Stimulated activated CD4-positive, alpha-beta T cell treated with anti-CD3 and anti-CD28 coated beads, Interleukin-15, amount 100 ng/mL, for 1 hour (primary cell): ENCODE measurements around the gene BHLHE41.

ENCODE experiments used
- DNase-seq, 2 donors: peaks; one replicate each; pipeline ENCODE4 v3.0.0-alpha.2; 2020; ENCODE audit warnings: low read depth in 1 of 2, low spot score in 1 of 2

The BHLHE41 gene

DNA sequence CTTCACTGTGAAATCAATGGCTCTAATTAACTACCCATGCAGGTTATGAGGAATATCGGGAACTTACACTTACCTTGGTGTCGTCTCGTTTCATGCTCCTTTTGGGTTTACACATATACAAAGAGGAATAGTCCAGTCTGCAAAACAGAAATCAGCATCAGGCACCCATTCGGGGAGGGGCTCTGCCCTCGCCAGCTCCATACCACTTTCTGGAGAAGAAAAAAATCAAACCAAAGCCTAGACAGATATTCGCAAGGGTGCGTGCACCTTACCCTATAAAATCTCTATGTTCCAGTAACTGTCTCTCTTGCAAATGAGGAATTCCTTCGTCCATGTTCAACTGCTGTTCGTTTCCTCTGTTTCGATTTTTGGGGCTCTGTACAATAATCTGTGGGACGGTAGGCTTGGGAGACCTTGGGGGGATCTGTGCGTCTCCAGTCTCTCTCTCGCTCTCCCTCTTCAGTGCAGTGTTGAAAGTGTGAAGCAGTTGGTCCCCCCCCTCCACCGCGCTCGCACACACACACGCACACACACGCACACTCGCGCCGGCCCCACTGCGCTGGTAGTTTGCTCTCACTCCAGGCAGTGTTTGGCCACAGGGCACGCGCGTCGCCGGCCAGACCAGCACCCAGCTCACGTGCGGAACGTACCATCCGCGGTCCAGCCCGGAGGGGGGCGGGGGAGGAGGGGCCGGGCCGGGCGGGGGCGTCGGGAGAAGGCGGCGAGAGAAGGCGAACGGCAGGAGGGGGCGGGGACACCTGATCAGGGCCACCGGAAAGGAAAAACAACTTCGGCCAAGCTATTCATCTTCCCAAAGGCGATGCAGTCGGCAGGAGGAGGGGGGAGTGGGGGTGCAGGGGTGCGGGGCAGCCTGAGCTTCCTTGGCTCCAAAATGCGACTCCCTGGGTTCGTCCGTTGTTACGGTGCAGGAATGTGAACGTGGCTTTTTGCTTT lies at the start of gene BHLHE41:
BHLHE41 (minus strand) TSS at position 592 of the 954 bp plus-strand sequence; CDS start at position 334, 258 bp downstream.
- DNase-seq: no peak

DNA sequence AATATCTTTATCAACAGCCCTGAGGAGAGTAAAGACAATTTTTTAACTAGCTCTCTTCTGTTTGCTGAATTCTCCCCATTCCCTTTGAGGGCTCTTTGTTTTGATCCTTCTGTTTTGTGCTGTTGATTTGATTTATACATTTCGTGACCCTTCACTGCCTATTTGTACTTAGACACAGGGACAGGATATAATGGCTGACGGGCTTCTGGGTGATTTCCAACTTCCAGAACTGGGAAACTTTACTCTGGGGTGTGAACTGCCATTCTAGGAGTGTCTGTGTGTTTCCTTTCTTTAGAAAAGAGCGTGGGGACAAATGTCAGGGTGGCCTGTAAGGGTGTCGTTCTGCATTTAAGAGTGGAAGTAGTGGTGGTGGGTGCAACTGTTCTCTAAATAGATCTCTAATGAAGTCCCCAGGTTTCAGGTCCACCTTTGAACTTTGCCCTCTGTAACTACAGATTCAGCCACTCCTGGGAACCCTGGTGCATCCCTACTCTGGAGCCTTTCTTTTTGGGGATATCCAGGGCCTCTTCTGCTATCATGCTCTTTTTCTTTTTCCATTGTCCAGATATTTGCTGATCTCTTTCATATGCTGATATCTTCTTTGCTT lies 48.2 kb upstream of the BHLHE41 start:
- DNase-seq: no peak

DNA sequence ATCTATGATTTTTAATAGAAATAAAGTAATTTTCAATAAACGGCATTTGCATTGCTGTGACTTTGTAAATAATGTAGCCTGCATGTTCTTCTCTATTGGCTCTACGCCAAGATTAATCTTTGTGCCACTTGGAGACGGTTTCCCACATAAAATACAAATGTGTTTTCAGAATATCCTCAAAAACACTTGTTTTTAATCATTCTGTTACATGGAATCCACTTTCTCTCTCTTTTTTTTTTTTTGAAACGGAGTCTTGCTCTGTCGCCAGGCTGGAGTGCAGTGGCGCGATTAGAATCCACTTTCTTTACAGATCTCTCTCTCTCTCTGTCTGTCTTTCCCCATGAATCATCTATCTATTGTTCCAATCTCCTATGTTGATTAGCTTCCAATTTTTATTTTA lies 47.7 kb upstream of the BHLHE41 start:
- no peak for DNase-seq

DNA sequence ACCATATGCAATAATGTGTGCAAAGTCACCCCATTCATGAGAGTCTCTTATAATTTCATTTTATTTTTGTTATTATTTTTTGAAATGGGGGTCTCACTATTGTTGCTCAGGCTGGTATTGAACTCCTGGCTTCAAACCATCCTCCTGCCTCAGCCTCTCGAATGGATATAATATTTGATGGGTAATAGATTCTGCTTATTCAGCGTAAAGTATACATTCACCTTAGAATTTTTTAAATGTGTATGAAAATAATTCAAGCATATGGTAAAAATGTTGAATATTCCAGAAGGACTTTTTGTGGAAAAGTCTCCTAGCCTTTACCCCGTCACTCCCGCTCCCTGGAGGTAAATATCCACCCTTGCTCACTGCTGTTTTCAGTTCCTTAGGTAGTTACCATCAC lies 47.2 kb upstream of the BHLHE41 start:
- no peak for DNase-seq

DNA sequence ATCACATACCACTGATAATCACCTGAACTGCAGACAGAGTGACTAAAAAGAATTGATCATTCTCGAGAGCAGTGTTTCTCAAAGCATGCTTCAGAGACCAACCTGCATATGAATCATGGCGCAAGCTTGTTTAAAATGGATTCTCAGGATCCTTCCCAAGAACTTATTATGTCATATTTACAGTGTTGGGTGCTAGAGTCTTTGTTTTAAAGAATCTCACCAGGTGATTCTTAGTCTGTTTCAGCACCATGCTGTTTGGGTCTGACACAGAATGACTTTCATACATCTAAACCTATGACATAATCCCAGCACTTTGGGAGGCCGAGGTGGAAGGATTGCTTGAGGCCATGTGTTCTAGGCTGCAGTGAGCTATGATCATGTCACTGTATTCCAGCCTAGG lies 39.3 kb upstream of the BHLHE41 start:
- no peak for DNase-seq

DNA sequence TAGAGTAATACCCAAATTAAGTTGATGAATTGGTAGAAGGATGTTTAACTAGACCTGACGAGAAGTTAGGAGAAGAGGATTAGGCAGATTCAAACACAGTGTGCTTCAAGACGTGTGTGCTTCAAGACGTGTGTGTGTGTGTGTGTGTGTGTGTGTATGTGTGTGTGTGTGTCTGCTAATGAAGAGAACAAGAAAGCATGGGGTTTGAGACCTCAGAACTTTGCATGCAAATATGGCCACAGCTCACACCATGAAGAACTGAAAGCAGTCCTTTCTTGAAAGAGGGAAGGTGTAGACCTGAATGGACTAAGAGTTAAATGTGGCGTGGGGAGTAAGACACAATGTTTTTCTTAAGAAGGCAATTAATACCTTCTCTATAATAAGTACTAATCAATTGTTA lies 38.1 kb upstream of the BHLHE41 start:
- no peak for DNase-seq

DNA sequence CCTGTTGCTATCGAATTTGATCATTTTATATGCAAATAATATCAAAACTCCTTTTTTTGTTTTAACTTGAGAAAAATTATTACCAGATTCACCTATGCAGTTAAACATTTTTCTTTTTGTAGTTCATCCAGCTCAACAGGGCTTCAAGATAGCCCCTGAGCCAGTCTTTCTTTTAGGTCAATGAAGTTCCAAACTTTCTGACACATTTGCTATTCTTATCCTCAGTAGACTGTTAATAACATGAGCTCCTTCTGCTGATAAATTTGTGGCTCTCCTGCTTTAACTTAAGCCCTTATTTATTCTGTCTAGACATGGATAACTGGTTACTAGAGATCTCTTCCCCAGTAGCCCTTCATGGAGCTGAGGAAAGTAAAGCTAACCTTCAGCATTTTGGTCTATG lies 37.3 kb upstream of the BHLHE41 start:
- no peak for DNase-seq

DNA sequence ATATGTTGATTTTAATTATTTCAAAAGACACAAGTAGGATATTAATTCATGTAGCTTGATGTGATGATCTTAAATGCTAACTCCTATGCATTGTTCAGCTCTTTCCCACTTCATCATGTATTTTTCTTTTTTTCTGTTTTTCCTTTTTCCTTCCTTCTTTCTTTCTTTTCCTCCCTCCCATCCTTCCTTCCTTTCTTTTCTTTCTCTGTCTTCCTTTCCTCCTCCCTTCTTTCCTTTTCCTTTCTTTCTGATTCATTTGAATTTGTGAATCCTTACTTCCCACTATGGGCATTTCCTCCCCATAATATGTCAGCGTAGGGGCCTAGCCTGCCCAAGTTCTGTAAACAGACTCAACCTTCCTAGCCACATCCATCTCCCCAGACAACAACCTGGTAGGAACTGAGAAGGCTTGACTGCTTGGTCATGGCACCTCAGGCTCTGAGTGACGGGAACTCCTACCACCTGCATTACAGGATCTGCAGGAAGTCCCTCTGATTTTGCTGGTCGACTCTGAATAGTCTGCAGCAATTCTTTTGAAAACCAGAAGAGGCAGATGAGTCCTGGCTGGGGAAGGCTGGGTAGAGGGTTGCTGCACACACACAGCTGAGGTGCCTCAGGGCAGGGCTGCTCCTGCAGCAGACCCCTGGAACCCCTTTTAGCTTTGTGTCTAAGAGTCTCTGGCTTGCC lies 33.4 kb upstream of the BHLHE41 start:
- no peak for DNase-seq

DNA sequence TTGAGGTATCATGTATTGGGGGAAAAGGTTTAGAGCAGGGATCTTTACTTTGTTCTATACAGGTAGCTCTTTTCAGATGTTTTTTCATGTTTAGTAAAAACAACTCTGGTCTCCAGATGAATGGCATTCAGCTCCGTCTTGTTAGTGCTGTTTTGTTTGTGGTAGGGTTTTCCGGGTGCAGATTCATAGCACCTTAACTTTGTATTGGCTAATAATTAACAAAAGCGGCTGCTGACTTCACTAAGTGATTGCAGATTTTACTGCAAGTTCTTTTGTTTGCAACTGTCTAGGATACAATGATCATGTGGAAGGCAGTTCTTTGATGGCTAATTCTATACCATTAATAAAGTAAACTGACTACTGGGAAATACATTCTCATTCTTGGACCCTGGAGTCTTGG lies 32.2 kb upstream of the BHLHE41 start:
- no peak for DNase-seq

DNA sequence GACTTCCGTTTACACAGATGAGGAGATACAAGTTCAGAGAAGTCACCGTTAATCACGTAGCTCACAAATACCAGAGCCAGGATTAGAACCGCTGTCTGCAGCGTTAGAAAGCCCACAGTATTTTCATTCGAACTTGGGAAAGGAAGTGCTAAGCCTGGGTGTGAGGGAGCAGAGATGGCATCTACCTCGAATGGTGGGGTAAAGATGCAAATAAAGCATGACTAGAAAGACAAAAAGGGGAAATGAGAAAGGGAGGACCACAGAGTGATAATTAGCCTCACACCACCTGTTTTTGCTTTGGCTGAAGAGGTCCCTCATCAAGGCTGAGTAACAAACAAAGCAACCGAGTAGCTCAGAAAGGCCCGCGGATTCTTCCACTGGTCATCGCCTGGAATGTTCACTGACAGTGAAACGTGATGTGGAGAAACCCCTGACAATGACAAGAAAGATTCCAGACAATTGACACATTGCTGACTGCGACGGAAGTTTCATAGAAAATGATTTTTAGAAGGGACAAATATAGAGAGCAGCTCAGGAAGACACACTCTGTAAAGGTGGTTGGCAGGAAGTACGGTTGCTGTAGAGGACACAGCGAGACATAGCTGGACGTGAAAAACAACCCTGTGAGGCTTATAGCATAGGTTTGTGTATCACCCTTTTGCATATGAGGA lies 31.5 kb upstream of the BHLHE41 start:
- no peak for DNase-seq

DNA sequence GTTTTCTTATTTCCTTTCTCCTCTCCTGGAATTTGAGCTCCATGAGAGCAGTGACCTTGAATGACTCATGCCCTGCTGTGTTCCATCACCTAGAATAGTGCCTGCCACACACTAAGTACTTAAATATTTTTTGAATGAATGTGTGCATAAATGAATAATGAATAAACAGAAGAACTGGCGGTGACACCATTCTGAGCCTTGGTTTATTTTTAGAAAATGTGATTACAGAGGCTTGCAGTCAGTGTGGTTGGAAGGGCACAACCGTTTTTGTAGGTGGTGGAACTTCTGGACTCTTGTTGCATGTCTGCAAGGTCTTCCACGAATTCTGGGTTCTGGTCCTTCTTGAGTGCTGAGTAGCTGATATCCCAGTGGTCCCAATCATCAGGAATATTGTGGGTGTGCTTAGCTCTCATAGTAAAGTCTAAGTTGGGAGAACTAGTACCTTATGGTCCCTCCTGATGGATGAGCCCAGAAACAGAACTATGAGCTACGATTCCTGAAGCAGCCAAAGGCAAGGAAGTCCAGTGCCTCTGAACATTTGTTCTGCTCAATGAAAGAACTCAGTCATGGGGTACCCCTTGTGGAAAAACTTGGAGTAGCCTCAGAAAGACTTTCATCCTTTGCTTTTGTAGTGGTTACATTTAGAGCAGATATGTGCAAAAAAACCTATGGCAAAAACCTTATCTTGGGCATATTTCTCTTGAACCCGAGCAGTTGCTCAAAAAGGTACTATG lies 28.8 kb upstream of the BHLHE41 start:
- no peak for DNase-seq

DNA sequence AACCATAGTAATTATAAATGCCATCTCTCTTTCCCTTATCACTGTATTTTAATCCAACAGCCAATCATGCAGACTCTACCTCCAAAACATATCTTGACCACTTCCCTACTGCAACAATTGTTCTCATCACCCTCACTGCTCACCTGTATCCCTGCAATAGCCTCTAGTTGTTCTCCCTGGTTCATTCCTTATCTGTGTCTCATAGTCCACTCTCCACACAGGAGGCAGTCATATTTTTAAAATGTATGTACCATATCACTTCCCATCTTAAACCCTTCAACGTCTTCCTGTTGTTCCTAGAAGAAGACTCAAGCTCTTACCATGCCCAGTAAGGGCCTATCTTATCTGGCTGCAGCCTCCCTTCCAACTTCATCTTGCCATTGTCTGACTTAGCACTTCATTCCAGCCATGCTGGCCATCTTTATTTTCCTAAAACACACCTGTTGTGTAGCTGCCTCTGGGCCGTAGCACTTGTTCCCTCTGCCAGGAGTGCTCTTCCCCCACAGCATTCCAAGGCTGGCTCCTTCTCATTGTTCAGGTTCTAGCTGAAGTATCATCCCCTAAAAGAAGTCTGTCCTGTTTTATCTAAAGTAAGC lies 27.8 kb upstream of the BHLHE41 start:
- no peak for DNase-seq

DNA sequence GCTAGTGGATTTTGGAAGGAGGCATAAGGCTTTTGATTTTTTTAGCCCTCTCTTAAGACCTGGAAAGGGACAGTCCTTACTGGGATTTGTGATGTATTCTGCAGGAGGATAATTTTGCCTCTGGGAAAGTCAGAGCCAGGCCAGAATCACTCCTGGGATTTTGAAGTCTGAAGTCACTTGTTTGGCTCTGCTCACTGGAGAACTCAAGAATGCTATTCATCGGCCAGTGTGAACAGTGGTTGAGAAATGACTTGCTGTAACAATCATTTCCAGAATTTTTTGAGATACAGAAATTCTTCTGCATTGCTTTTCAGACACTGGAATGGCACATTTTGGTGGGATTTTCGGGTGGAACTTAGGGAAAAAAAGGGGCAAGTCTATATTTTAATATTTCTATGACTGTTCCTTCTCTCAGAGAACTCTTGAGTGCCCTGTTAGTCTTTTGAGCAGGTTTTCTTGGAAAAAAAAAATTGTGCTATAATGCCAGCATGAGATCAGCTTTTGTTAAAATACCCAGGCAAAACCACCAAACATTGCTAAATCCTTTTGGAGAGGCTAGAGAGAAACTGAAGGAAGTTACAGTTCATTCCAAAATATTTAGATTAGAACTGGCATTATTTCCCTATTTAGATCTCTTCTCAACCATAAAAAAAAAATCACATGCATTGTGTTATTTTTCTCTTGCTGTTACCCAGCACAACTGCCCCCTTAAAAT lies 26.1 kb upstream of the BHLHE41 start:
- DNase-seq: no peak

DNA sequence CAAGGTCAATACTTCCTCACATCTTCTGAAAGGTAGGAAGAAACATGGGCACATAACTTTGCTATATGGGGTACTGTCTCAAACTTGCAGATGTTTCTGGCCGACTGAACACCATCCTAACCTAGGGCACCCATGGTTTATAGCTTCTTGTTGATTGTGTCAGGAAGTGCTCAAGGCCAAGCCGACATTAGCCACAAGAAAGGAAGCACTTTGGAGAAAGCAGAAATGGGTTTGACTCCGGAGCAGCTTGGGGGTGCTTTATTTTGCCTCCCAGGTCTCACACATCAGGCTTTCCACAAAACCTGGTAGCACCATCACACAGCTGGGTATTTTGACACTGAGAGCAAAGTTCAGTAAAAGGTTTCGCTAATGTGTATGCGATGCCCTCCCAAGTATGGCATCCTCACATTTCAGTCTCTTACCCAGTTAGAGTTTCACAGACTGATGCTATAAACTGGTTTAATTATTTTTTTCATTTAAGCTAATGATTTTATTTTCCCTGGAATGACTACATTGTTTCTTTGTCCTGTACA lies 25.2 kb upstream of the BHLHE41 start:
- DNase-seq: no peak

DNA sequence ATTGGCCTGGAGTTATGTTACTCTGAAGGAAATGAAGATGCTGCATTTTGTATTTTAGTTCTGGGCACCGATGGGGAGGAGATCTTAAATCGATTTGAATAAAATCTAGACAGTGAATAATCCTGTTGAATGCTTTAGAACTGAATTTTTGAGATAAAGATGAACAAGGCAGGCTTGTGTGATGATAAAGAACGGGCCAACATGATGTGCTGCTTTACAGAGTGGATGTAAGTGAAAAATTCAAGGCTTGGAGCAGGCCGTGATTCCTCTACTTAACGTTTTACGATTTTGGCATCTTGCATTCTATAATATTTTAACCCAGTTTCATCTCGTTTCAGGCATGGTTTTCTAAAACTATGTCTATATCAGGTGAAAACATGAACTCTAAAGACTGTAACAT lies 23.5 kb upstream of the BHLHE41 start:
- no peak for DNase-seq

DNA sequence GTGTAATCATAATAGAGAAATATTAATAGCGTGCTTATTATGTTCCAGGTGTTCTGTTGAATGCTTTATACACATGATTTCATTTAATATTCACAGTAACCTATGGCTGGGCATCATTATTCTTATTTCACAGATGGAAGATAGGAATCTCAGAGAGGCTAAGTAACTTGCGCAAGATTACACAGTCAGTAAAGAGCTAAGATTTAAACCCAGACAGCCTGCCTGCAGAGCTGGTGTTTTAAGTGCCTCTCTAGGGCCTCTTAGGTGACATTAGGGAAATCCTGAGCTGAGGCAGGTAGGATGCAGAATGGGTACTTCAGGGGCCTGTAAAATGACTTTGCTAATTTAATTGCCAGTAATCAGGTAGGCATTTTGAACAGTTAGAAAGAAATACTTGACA lies 18.5 kb upstream of the BHLHE41 start:
- DNase-seq: no peak

DNA sequence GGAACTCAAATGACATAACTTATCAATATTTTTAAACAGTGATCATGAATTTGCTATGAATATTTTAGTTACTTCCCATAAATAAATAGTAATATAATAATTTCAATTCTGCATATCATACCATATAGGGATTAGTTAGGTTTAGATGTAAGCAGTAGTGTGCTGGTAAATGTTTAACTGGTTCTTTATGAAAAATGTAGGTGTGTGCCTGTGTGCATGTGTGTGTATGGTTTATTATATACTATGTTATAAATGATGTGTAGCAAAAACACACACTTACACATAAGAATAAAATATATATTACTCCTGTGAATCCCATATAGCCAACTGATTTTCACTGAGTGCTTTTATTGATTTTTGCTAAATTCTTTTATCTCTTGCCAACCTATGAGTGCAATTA lies 14.0 kb upstream of the BHLHE41 start:
- no peak for DNase-seq

DNA sequence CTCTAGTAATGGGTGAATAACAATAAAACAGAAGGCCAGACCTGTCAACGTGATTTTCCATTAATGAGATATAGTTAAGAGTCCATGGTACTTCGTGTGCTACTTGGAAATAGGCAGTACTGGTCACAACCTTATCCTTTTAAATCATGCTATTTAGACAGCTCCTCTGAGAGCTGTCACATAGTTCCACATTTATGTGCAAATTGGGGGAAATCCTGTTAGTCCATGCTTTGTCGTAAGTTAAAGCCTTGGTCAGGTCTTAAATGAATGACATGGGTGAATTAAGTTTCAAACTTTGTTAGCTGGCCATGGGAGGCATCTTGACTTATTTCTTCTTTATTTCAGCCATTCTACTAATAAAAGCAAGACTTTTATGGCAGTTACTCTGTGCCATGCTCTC lies 11.9 kb upstream of the BHLHE41 start:
- DNase-seq: no peak

DNA sequence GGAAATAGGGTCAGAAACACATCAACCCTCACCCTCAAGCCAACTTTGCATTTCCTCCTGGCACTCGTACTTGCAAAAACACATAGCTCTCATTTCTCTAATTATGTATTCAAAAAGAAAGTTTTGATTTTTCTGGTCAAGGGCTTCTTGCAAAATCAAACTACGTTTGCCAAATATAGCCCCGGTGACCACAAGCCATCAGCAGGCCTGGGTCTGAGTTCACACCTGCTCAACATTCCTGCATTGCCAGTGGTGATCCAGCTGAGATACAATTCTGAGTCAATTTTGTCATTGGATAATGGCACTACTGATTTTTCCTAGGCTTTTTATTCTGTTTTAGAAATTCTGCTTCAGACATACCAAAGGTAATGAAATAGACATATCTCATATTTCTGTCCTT lies 10.7 kb upstream of the BHLHE41 start:
- no peak for DNase-seq

DNA sequence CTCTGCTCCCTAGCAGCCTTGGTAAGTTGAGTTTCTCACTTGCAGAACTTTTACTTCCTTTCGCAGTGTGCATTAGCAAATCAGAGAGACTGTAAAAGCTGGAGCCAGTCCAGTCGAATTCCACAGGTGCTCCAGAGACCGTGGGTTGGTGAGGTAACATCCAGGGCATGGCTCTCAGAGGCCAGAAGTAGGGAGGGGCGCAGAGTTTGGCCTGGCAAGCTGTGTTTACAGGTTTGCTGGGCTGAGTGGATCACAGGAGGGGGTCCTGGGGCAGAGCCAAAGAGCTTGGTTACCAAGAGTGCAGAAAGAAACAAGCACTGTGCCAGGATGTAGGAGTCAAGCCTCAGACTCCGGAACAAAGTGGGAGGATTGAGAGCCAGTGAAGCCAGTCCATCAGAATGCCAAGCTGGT lies 10.2 kb upstream of the BHLHE41 start:
- no peak for DNase-seq
